ENCODE results near the gene RAET1G.
"Not testable (repeated sequence)": the region's sequence is repeated elsewhere in the genome, so short reads cannot be mapped to it uniquely, and the experiment has no call there.

RAET1G gene

GRCh38 chr6:149922642-149923326, at the start of gene RAET1G:
Gene RAET1G (minus strand): TSS chr6:149923121. CDS start chr6:149923010, 111 bp downstream.
- DNase-seq: no peak

GRCh38 chr6:149969635-149970034, 46.7 kb upstream of the RAET1G start:
- DNase-seq: no peak

GRCh38 chr6:149968909-149969308, 46.0 kb upstream of the RAET1G start:
- DNase-seq: not testable (repeated sequence)

- DNase-seq: not testable (repeated sequence)
These were observed 45.1 kb upstream of the RAET1G start for GRCh38 chr6:149967999-149968398.

GRCh38 chr6:149967591-149967990, 44.7 kb upstream of the RAET1G start:
- no peak for DNase-seq

GRCh38 chr6:149966319-149966718, 43.4 kb upstream of the RAET1G start:
- not testable (repeated sequence) for DNase-seq

GRCh38 chr6:149965194-149966020, 42.5 kb upstream of the RAET1G start:
- DNase-seq: no peak

- DNase-seq: no peak
These were observed 41.6 kb upstream of the RAET1G start for GRCh38 chr6:149964308-149965193.

- DNase-seq: no peak
These were observed 40.8 kb upstream of the RAET1G start, which contains the start of gene ULBP1 for GRCh38 chr6:149963462-149964307. Gene ULBP1 (plus strand): TSS chr6:149963943. CDS start chr6:149964050, 107 bp downstream.

GRCh38 chr6:149963212-149963461, 40.2 kb upstream of the RAET1G start:
- DNase-seq: no peak

GRCh38 chr6:149962461-149963211, 39.7 kb upstream of the RAET1G start:
- no peak for DNase-seq

- DNase-seq: no peak
These were observed 39.0 kb upstream of the RAET1G start for GRCh38 chr6:149961728-149962425.

GRCh38 chr6:149960488-149960887, 37.6 kb upstream of the RAET1G start:
- no peak for DNase-seq

GRCh38 chr6:149959806-149960205, 36.9 kb upstream of the RAET1G start:
- DNase-seq: not testable (repeated sequence)

- DNase-seq: not testable (repeated sequence)
These were observed 35.2 kb upstream of the RAET1G start for GRCh38 chr6:149958124-149958523.

- not testable (repeated sequence) for DNase-seq
These were observed 32.9 kb upstream of the RAET1G start for GRCh38 chr6:149955654-149956317.

- DNase-seq: not testable (repeated sequence)
These were observed 32.2 kb upstream of the RAET1G start for GRCh38 chr6:149954984-149955653.

- not testable (repeated sequence) for DNase-seq
These were observed 31.5 kb upstream of the RAET1G start for GRCh38 chr6:149954328-149954983.

GRCh38 chr6:149953934-149954327, 31.0 kb upstream of the RAET1G start:
- DNase-seq: not testable (repeated sequence)

All from NK-92 treated with Interleukin-12 subunit alpha and Interleukin-12 subunit beta, amount 100 ng/mL, for 24 hours (cell line).